ENCODE measurements around the gene NFE2L3.
"Not testable (repeated sequence)": the region's sequence is repeated elsewhere in the genome, so short reads cannot be mapped to it uniquely, and the experiment has no call there.

DNA sequence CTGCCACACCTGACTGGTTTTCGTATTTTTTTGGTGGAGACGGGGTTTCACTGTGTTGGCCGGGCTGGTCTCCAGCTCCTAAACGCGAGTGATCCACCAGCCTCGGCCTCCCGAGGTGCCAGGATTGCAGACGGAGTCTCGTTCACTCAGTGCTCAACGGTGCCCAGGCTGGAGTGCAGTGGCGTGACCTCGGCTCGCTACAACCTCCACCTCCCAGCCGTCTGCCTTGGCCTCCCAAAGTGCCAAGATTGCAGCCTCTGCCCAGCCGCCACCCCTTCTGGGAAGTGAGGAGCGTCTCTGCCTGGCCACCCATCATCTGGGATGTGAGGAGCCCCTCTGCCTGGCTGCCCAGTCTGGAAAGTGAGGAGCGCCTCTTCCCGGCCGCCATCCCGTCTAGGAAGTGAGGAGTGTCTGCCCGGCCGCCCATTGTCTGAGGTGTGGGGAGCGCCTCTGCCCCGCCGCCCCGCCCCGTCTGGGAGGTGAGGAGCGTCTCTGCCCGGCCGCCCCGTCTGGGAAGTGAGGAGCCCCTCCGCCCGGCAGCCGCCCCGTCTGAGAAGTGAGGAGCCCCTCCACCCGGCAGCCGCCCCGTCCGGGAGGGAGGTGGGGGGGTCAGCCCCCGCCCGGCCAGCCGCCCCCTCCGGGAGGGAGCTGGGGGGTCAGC, 4.2 kb upstream of the NFE2L3 start:
- not testable (repeated sequence) for TF ChIP-seq POLR2AphosphoS5 (IDR thresholded peaks at IDR 0.05; ENCODE audit: borderline replicate concordance, low read depth, low read length); EZH2 (IDR thresholded peaks at IDR 0.05)
